ENCODE measurements around the gene SIRPA. TPM values are rescaled to one million over a fixed set of nuclear protein-coding genes. Genes with fewer than 3 reads are reported as not detected.

The SIRPA gene
- total and polyA plus RNA-seq, 2 donors (not counting 1 experiment from before 2014, with no cell fraction given), result 25.1 to 26.6 TPM

DNA sequence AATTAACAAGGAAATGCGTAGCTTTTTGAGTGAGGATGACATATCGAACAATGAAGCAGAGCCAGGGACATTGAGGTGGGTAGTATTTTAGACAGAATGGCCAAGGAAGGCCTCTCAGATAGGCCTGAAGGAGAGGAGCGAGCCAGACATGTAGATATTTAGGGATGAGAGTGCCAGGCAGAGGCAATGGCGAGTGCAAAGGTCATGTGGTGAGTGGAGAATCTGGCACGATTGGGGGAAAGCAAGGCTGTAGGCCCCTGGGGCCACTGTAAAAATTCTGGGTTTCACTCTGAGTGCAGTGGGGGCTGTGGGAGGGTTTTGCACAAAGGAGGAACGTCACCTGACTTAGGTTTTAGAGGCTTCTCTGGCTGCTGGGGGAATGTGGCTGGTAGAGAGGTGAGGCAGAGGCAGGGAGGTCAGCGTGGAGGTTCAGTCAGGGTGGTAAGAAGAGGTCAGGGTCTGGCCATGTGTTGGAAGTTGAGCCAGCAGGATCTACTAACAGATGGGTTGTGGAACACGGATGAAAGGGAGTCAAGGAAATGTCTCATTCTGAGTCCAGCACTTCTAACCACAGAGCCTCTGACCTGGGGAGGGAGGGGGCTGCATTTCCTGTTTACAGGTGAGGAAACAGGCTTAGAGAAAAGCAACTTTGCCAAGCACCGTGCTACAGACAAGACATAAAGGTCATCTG lies 11.3 kb downstream of the SIRPA start:
- Histone ChIP-seq H3K4me1 (ENCODE audit: control insufficient read depth, extremely low read depth, insufficient read depth, low read length) (peaks cover 2% of the 10 kb centered on the region), H4K20me1 (ENCODE audit: control insufficient read depth, extremely low read depth, insufficient read depth, low read length) (no peaks in the 10 kb centered on the region), H3K27ac (ENCODE audit: insufficient read depth, low read length) (no peak overlapping the region), H3K4me3 (replicated peaks in 1 of 4; ENCODE audit: control extremely low read depth in 1 of 4, insufficient read depth in 1 of 4, low read depth in 3 of 4, low read length in 4 of 4) (no peak overlapping the region), H3K9me3 (ENCODE audit: control insufficient read depth, insufficient read depth, low read depth, low read length) (no peaks in the 10 kb centered on the region), H2AFZ (ENCODE audit: low read length) (no peak overlapping the region), H3K9ac (ENCODE audit: insufficient read depth, low read length) (no peak overlapping the region), H3K79me2 (ENCODE audit: control insufficient read depth, insufficient read depth, low read length) (peaks cover 27% of the 10 kb centered on the region), H3K4me2 (ENCODE audit: extremely low read depth, insufficient read depth, low read length) (no peak overlapping the region), H3K36me3 (ENCODE audit: control insufficient read depth, insufficient read depth, low read length) (peaks cover 3% of the 10 kb centered on the region), H3K27me3 (ENCODE audit: control insufficient read depth, insufficient read depth, low read length) (no peaks in the 10 kb centered on the region)
- no peak for TF ChIP-seq EZH2 (IDR thresholded peaks at IDR 0.05; ENCODE audit: low read length, missing control alignments)
- TF ChIP-seq, protein P1, sequence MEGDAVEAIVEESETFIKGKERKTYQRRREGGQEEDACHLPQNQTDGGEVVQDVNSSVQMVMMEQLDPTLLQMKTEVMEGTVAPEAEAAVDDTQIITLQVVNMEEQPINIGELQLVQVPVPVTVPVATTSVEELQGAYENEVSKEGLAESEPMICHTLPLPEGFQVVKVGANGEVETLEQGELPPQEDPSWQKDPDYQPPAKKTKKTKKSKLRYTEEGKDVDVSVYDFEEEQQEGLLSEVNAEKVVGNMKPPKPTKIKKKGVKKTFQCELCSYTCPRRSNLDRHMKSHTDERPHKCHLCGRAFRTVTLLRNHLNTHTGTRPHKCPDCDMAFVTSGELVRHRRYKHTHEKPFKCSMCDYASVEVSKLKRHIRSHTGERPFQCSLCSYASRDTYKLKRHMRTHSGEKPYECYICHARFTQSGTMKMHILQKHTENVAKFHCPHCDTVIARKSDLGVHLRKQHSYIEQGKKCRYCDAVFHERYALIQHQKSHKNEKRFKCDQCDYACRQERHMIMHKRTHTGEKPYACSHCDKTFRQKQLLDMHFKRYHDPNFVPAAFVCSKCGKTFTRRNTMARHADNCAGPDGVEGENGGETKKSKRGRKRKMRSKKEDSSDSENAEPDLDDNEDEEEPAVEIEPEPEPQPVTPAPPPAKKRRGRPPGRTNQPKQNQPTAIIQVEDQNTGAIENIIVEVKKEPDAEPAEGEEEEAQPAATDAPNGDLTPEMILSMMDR (conservative IDR thresholded peaks at IDR 0.05 in 1 of 2, IDR thresholded peaks at IDR 0.05 in 1 of 2; ENCODE audit: low read depth in 1 of 2, low read length in 2 of 2), result no peak
- DNase-seq (ENCODE audit: low read depth in 2 of 2), result peak in 1 of 2 donors; percentile 11

DNA sequence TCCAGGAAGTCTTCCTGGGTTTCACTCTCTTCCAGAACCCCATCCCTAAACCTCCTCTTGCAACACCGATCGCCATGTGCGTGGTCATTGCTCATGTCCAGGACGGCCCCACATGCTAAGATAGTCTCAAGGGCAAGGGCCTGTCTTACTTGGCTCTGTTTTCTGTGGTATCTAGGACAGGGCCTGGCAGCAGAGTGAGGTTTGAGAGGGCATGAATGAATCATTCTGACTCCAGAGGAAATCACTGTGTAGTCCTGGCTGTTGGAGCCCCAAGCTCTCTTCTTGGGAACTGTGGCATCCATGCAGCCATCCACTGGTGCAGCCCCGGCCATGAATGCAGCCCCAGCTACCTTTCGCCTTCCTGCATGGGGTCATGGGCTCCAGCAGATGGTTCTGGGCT lies 12.4 kb downstream of the SIRPA start:
- Histone ChIP-seq H3K27me3 (ENCODE audit: control insufficient read depth, insufficient read depth, low read length) (no peaks in the 10 kb centered on the region), H3K9me3 (ENCODE audit: control insufficient read depth, insufficient read depth, low read depth, low read length) (no peaks in the 10 kb centered on the region), H3K4me3 (replicated peaks in 1 of 4; ENCODE audit: control extremely low read depth in 1 of 4, insufficient read depth in 1 of 4, low read depth in 3 of 4, low read length in 4 of 4) (no peak overlapping the region), H3K4me1 (ENCODE audit: control insufficient read depth, extremely low read depth, insufficient read depth, low read length) (peaks cover 2% of the 10 kb centered on the region), H2AFZ (ENCODE audit: low read length) (no peak overlapping the region), H3K36me3 (ENCODE audit: control insufficient read depth, insufficient read depth, low read length) (peaks cover 3% of the 10 kb centered on the region), H3K9ac (ENCODE audit: insufficient read depth, low read length) (no peak overlapping the region), H3K79me2 (ENCODE audit: control insufficient read depth, insufficient read depth, low read length) (peaks cover 18% of the 10 kb centered on the region), H3K27ac (ENCODE audit: insufficient read depth, low read length) (no peak overlapping the region), H3K4me2 (ENCODE audit: extremely low read depth, insufficient read depth, low read length) (no peak overlapping the region), H4K20me1 (ENCODE audit: control insufficient read depth, extremely low read depth, insufficient read depth, low read length) (no peaks in the 10 kb centered on the region)
- peak; percentile 38 to 42 for DNase-seq (ENCODE audit: low read depth in 2 of 2)
- no peak for TF ChIP-seq EZH2 (IDR thresholded peaks at IDR 0.05; ENCODE audit: low read length, missing control alignments)
- TF ChIP-seq, protein P1 (conservative IDR thresholded peaks at IDR 0.05 in 1 of 2, IDR thresholded peaks at IDR 0.05 in 1 of 2; ENCODE audit: low read depth in 1 of 2, low read length in 2 of 2), result no peak

DNA sequence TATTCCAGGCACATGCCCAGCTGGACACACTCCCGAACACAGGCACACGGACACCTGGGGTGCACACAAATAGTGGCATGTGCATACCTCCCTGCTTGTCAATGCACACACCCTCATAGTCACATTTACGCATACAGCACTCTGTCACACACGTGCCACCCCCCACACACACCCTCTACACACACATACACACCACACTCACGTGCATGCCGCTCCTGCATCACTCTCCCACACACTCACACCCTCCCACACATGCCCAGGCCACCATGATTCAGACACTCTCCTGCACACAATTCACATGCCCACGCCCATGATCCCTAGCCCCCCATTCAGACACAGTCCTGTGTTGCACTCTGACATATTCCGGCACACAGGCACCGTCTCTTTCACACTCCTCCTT lies 13.0 kb downstream of the SIRPA start:
- Histone ChIP-seq H3K9ac (ENCODE audit: insufficient read depth, low read length) (no peak overlapping the region), H3K4me1 (ENCODE audit: control insufficient read depth, extremely low read depth, insufficient read depth, low read length) (peaks cover 2% of the 10 kb centered on the region), H3K4me2 (ENCODE audit: extremely low read depth, insufficient read depth, low read length) (no peak overlapping the region), H3K4me3 (replicated peaks in 1 of 4; ENCODE audit: control extremely low read depth in 1 of 4, insufficient read depth in 1 of 4, low read depth in 3 of 4, low read length in 4 of 4) (no peak overlapping the region), H4K20me1 (ENCODE audit: control insufficient read depth, extremely low read depth, insufficient read depth, low read length) (no peaks in the 10 kb centered on the region), H3K79me2 (ENCODE audit: control insufficient read depth, insufficient read depth, low read length) (peaks cover 16% of the 10 kb centered on the region), H2AFZ (ENCODE audit: low read length) (no peak overlapping the region), H3K36me3 (ENCODE audit: control insufficient read depth, insufficient read depth, low read length) (peaks cover 3% of the 10 kb centered on the region), H3K9me3 (ENCODE audit: control insufficient read depth, insufficient read depth, low read depth, low read length) (no peaks in the 10 kb centered on the region), H3K27me3 (ENCODE audit: control insufficient read depth, insufficient read depth, low read length) (no peaks in the 10 kb centered on the region), H3K27ac (ENCODE audit: insufficient read depth, low read length) (no peak overlapping the region)
- DNase-seq (ENCODE audit: low read depth in 2 of 2), result no peak
- TF ChIP-seq EZH2 (IDR thresholded peaks at IDR 0.05; ENCODE audit: low read length, missing control alignments), result no peak
- TF ChIP-seq, protein P1 (conservative IDR thresholded peaks at IDR 0.05 in 1 of 2, IDR thresholded peaks at IDR 0.05 in 1 of 2; ENCODE audit: low read depth in 1 of 2, low read length in 2 of 2), result no peak

All from fibroblast of lung (primary cell).